Mesenchymal stem cell (in vitro differentiated cells and primary cell): ENCODE data around the gene FSD1.

ENCODE experiments used
- DNase-seq: peaks from one replicate; pipeline ENCODE4 v3.0.0-alpha.2; 2013
- H2AFZ ChIP-seq: one replicate; pipeline ENCODE4 v1.6.1; 2013; ENCODE audit warnings: low read depth, mild to moderate bottlenecking, control low read depth, inconsistent platforms, low read length, moderate library complexity
- H2AK5ac ChIP-seq: 2 replicates; pipeline ENCODE4 v1.6.1; 2013; ENCODE audit warnings: low read length, moderate library complexity, mild to moderate bottlenecking, inconsistent platforms; ENCODE audit not compliant: severe bottlenecking
- H2BK120ac ChIP-seq: one replicate; pipeline ENCODE4 v1.6.1; 2013; ENCODE audit warnings: low read depth, mild to moderate bottlenecking, inconsistent platforms, low read length, moderate library complexity
- H2BK12ac ChIP-seq, 2 experiments: one replicate each; pipeline ENCODE4 v1.6.1; 2013; ENCODE audit warnings: inconsistent platforms in 2 of 2, low read length in 2 of 2, mild to moderate bottlenecking in 2 of 2, moderate library complexity in 2 of 2, control low read depth in 1 of 2
- H2BK15ac ChIP-seq: one replicate; pipeline ENCODE4 v1.6.1; 2013; ENCODE audit warnings: mild to moderate bottlenecking, low read depth, inconsistent platforms; ENCODE audit not compliant: poor library complexity, severe bottlenecking
- H2BK5ac ChIP-seq: 2 replicates; pipeline ENCODE4 v1.6.1; 2013; ENCODE audit warnings: low read depth, mild to moderate bottlenecking, low read length, control low read depth, inconsistent platforms; ENCODE audit not compliant: poor library complexity, severe bottlenecking
- H3K14ac ChIP-seq, 2 experiments: one replicate each; pipeline ENCODE4 v1.6.1; 2013; ENCODE audit warnings: inconsistent platforms in 2 of 2, low read length in 2 of 2, control low read depth in 1 of 2, mild to moderate bottlenecking in 1 of 2, moderate library complexity in 1 of 2
- H3K18ac ChIP-seq, 2 experiments: one replicate each; pipeline ENCODE4 v1.6.1; 2013; ENCODE audit warnings: inconsistent platforms in 2 of 2, low read length in 2 of 2, control low read depth in 1 of 2, low read depth in 1 of 2, mild to moderate bottlenecking in 1 of 2
- H3K23ac ChIP-seq, 2 experiments: one replicate each; pipeline ENCODE4 v1.6.1; 2013; ENCODE audit warnings: inconsistent platforms in 2 of 2, low read length in 2 of 2, mild to moderate bottlenecking in 2 of 2, moderate library complexity in 2 of 2, control low read depth in 1 of 2
- H3K27ac ChIP-seq: 2 replicates; pipeline ENCODE4 v1.5.1; 2013; ENCODE audit warnings: mild to moderate bottlenecking, moderate library complexity, low read length, control low read depth, inconsistent platforms; ENCODE audit not compliant: poor library complexity, severe bottlenecking
- H3K27me3 ChIP-seq, 2 experiments: 2 replicates each; pipeline versions ENCODE4 v1.6.1 to v1.7.0; 2013; ENCODE audit warnings: low read length in 2 of 2, mild to moderate bottlenecking in 2 of 2, moderate library complexity in 2 of 2, control low read depth in 1 of 2, inconsistent platforms in 1 of 2; ENCODE audit not compliant: control insufficient read depth in 1 of 2, insufficient read depth in 1 of 2
- H3K36me3 ChIP-seq, 2 experiments: 2 replicates each; pipeline versions ENCODE4 v1.6.1 to v1.7.0; 2013; ENCODE audit warnings: low read length in 2 of 2, control low read depth in 1 of 2, inconsistent platforms in 1 of 2, low read depth in 1 of 2, mild to moderate bottlenecking in 1 of 2; ENCODE audit not compliant: insufficient read depth in 2 of 2, control insufficient read depth in 1 of 2
- H3K4ac ChIP-seq, 2 experiments: one replicate each; pipeline ENCODE4 v1.6.1; 2013; ENCODE audit warnings: inconsistent platforms in 2 of 2, low read length in 2 of 2, mild to moderate bottlenecking in 2 of 2, moderate library complexity in 2 of 2, control low read depth in 1 of 2, low read depth in 1 of 2
- H3K4me1 ChIP-seq: 2 replicates; pipeline ENCODE4 v1.6.1; 2013; ENCODE audit warnings: low read depth, low read length, control low read depth; ENCODE audit not compliant: control insufficient read depth, insufficient read depth
- H3K4me2 ChIP-seq: 2 replicates; pipeline ENCODE4 v1.6.1; 2013; ENCODE audit warnings: low read length, mild to moderate bottlenecking, inconsistent platforms; ENCODE audit not compliant: poor library complexity, severe bottlenecking
- H3K4me3 ChIP-seq, 2 experiments: 2 replicates each; pipeline versions ENCODE4 v1.5.1 to v1.7.0; 2013; ENCODE audit warnings: low read length in 2 of 2, mild to moderate bottlenecking in 2 of 2, control low read depth in 1 of 2, low read depth in 1 of 2; ENCODE audit not compliant: insufficient read depth in 1 of 2
- H3K79me1 ChIP-seq: replicated peaks from 2 replicates; pipeline ENCODE4 v1.6.1; 2013; ENCODE audit warnings: mild to moderate bottlenecking, control low read depth, low read length, inconsistent platforms; ENCODE audit not compliant: poor library complexity, severe bottlenecking
- H3K9ac ChIP-seq: 2 replicates; pipeline ENCODE4 v1.7.0; 2013; ENCODE audit warnings: mild to moderate bottlenecking, low read length, moderate library complexity
- H3K9me3 ChIP-seq: 2 replicates; pipeline ENCODE4 v1.7.0; 2013; ENCODE audit warnings: mild to moderate bottlenecking, low read length; ENCODE audit not compliant: control insufficient read depth
- H4K8ac ChIP-seq: one replicate; pipeline ENCODE4 v1.6.1; 2013; ENCODE audit warnings: inconsistent platforms, mild to moderate bottlenecking, low read length, moderate library complexity
- H4K91ac ChIP-seq: one replicate; pipeline ENCODE4 v1.6.1; 2013; ENCODE audit warnings: mild to moderate bottlenecking, low read length, inconsistent platforms
- WGBS: methylation state at CpG from one replicate; pipeline ENCODE4 v1.1.7; 2013; ENCODE audit warnings: mixed read lengths; 5-methylcytosine and 5-hydroxymethylcytosine counted together

Gene FSD1

DNA sequence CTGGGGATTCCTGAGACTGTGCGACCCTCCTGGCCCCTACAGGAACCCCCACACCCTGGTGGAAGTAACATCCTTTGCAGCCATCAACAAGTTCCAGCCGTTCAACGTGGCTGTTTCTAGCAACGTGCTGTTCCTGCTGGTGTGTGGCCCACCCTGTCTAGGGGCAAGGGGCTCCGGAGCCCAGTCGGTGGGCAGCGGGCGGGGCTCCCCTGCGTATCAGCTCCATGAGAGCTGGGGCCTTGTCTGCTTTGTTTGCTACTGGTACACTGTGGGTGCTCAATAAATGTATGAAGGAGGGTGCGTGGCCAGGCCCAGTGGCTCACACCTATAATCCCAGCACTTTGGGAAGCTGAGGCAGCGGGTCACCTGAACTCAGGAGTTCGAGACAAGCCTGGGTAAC, 49.9 kb downstream of the FSD1 start:
- Histone ChIP-seq H3K14ac (no peak overlapping the region), H3K27me3 (no peaks in the 10 kb centered on the region), H3K9ac (no peak overlapping the region), H3K36me3 (peaks cover 23 to 59% of the 10 kb centered on the region in 2 experiments), H3K23ac (no peak overlapping the region), H4K8ac (no peak overlapping the region), H2BK12ac (no peak overlapping the region), H3K4me3 (no peak overlapping the region), H3K4me2 (no peak overlapping the region), H3K18ac (no peak overlapping the region), H2BK15ac (no peak overlapping the region), H2BK5ac (no peak overlapping the region), H3K27ac (no peak overlapping the region), H3K4ac (no peak overlapping the region), H2BK120ac (no peak overlapping the region), H4K91ac (no peak overlapping the region), H2AK5ac (no peak overlapping the region), H3K4me1 (peaks cover 5% of the 10 kb centered on the region), H3K79me1 (peaks cover 4% of the 10 kb centered on the region), H3K9me3 (no peaks in the 10 kb centered on the region), H2AFZ (no peak overlapping the region)
- DNase-seq: no peak
- 93% methylated on average over 12 of the region's 12 CpGs for WGBS

DNA sequence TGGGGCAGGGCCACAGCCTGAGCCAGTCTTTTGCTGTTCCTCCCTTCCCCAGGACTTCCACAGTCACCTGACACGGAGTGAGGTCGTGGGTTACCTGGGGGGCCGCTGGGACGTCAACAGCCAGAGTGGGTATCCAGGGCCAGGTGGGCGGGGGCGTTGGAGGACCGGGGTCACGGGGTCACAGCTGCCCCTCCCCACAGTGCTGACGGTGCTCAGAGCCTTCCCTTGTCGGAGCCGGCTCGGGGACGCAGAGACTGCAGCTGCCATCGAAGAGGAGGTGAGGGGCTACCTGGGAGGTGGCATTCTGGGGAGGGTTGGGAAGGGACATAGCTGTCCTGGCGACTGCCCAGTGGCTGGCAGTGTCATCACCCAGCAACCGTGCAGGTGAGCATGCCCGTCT, 50.5 kb downstream of the FSD1 start:
- H2BK12ac ChIP-seq: no peak overlapping the region
- H3K27me3 ChIP-seq: no peaks in the 10 kb centered on the region
- no peak overlapping the region for H4K91ac ChIP-seq
- peaks cover 29 to 65% of the 10 kb centered on the region in 2 experiments for H3K36me3 ChIP-seq
- no peak overlapping the region for H2AFZ ChIP-seq
- H3K9me3 ChIP-seq: no peaks in the 10 kb centered on the region
- no peak overlapping the region for H3K23ac ChIP-seq
- no peak overlapping the region for H3K9ac ChIP-seq
- H3K79me1 ChIP-seq: peaks cover 4% of the 10 kb centered on the region
- peaks cover 11% of the 10 kb centered on the region for H3K4me1 ChIP-seq
- H2BK15ac ChIP-seq: no peak overlapping the region
- no peak overlapping the region for H2BK120ac ChIP-seq
- no peak overlapping the region for H3K4me2 ChIP-seq
- no peak overlapping the region for H3K14ac ChIP-seq
- H3K18ac ChIP-seq: no peak overlapping the region
- no peak overlapping the region for H2AK5ac ChIP-seq
- WGBS: 93% methylated on average over 17 of the region's 17 CpGs
- no peak overlapping the region for H3K4ac ChIP-seq
- no peak overlapping the region for H3K4me3 ChIP-seq
- DNase-seq: no peak
- H3K27ac ChIP-seq: no peak overlapping the region
- no peak overlapping the region for H2BK5ac ChIP-seq
- H4K8ac ChIP-seq: no peak overlapping the region

DNA sequence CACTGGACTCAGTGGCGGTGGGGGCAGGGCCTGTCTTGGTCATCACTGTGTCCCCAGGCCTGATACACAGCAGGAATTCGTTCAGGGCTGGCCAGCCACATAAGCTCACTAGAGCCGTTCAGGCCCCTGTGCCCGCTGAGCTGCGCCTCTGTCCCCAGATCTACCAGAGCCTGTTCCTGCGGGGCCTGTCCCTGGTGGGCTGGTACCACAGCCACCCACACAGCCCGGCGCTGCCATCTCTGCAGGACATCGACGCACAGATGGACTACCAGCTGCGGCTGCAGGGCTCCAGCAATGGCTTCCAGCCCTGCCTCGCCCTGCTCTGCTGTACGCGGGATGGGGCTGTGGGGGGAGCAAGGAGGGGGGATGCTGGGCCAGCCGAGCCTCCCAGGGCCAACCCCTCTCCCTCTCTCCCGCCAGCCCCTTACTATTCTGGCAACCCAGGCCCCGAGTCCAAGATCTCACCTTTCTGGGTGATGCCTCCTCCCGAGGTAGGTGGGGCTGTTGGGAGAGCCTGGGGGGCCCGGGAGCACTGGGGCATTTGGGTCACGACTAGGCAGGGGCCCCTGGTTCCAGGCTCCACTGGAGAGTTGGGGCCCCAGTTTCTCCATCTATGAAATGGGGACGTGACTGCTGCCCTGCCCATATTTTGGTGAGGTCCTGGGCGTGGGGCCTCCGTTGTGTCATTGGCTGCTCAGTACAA, 52.8 kb downstream of the FSD1 start:
- Histone ChIP-seq H2BK120ac (no peak overlapping the region), H3K9ac (no peak overlapping the region), H2AK5ac (no peak overlapping the region), H2BK5ac (no peak overlapping the region), H2AFZ (no peak overlapping the region), H3K79me1 (peaks cover 7% of the 10 kb centered on the region), H3K18ac (no peak overlapping the region), H4K91ac (no peak overlapping the region), H2BK15ac (peak overlapping the region; percentile 15), H3K4me2 (no peak overlapping the region), H3K4ac (no peak overlapping the region), H3K23ac (no peak overlapping the region), H2BK12ac (no peak overlapping the region), H3K36me3 (peaks cover 47 to 79% of the 10 kb centered on the region in 2 experiments), H3K4me1 (peaks cover 33% of the 10 kb centered on the region), H3K4me3 (no peak overlapping the region), H3K27ac (no peak overlapping the region), H3K9me3 (no peaks in the 10 kb centered on the region), H4K8ac (peak overlapping the region; percentile 33), H3K27me3 (no peaks in the 10 kb centered on the region), H3K14ac (no peak overlapping the region)
- WGBS: 95% methylated on average over 18 of the region's 23 CpGs
- DNase-seq: no peak

DNA sequence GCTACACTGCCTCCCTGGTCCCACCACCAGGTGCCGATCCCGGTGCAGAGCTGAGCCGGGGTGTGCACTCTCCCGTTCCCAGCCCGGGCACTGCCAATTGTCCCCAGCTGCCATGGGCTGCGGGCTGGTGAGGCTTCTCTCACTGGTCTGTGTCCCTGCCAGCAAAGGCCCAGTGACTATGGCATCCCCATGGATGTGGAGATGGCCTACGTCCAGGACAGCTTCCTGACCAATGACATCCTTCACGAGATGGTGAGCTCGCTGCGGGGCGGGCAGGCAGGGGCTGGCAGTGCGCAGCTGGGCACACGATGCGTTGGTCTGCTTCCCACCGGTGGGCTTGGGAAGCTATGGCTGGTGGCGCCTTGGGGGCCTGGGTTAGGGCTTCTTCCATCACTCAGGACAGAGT, 53.5 kb downstream of the FSD1 start:
- no peak overlapping the region for H3K4me3 ChIP-seq
- H3K18ac ChIP-seq: no peak overlapping the region
- H3K4me2 ChIP-seq: no peak overlapping the region
- peaks cover 54 to 84% of the 10 kb centered on the region in 2 experiments for H3K36me3 ChIP-seq
- H3K27me3 ChIP-seq: no peaks in the 10 kb centered on the region
- no peak overlapping the region for H4K91ac ChIP-seq
- H2BK15ac ChIP-seq: no peak overlapping the region
- H3K4ac ChIP-seq: peak overlapping the region in 1 of 2 experiments; percentile 41
- no peak overlapping the region for H4K8ac ChIP-seq
- no peak overlapping the region for H2BK12ac ChIP-seq
- peaks cover 37% of the 10 kb centered on the region for H3K4me1 ChIP-seq
- H3K9ac ChIP-seq: no peak overlapping the region
- H2BK5ac ChIP-seq: no peak overlapping the region
- no peak overlapping the region for H3K23ac ChIP-seq
- no peak overlapping the region for H3K14ac ChIP-seq
- peaks cover 7% of the 10 kb centered on the region for H3K79me1 ChIP-seq
- WGBS: 94% methylated on average over 16 of the region's 16 CpGs
- no peak overlapping the region for H3K27ac ChIP-seq
- H2AK5ac ChIP-seq: no peak overlapping the region
- no peak overlapping the region for H2AFZ ChIP-seq
- H2BK120ac ChIP-seq: no peak overlapping the region
- no peaks in the 10 kb centered on the region for H3K9me3 ChIP-seq
- no peak for DNase-seq
